KG1 (cell line): ENCODE data around the gene IFITM10.

Source experiments
- DNase-seq: peaks from one replicate; lab custom pipeline; 2025; lab: John Stamatoyannopoulos, UW

The IFITM10 gene

GRCh38 chr11:1707751-1708150 lies 42.6 kb downstream of the IFITM10 start:
- no peak for DNase-seq

GRCh38 chr11:1706634-1707400 lies 43.6 kb downstream of the IFITM10 start:
- no peak for DNase-seq

GRCh38 chr11:1705126-1706052 lies 45.0 kb downstream of the IFITM10 start:
- no peak for DNase-seq

- no peak for DNase-seq
Observed at GRCh38 chr11:1703146-1703545, 47.2 kb downstream of the IFITM10 start.

- DNase-seq, result no peak
Observed at GRCh38 chr11:1702506-1702905, 47.9 kb downstream of the IFITM10 start.

GRCh38 chr11:1701091-1701807 lies 49.1 kb downstream of the IFITM10 start:
- no peak for DNase-seq

- no peak for DNase-seq
Observed at GRCh38 chr11:1699771-1700170, 50.6 kb downstream of the IFITM10 start.

GRCh38 chr11:1696608-1697570 lies 53.5 kb downstream of the IFITM10 start, which contains the start of gene KRTAP5-6:
TSS of gene KRTAP5-6 (plus strand) at chr11:1697195. CDS start at chr11:1697246, 51 bp downstream.
- no peak for DNase-seq

- no peak for DNase-seq
Observed at GRCh38 chr11:1695548-1696108, 54.8 kb downstream of the IFITM10 start.

GRCh38 chr11:1694846-1695547 lies 55.4 kb downstream of the IFITM10 start:
- no peak for DNase-seq

GRCh38 chr11:1694064-1694845 lies 56.1 kb downstream of the IFITM10 start:
- peak; percentile 82 for DNase-seq

GRCh38 chr11:1693327-1694063 lies 56.9 kb downstream of the IFITM10 start:
- peak; percentile 49 for DNase-seq

- no peak for DNase-seq
Observed at GRCh38 chr11:1692708-1693326, 57.6 kb downstream of the IFITM10 start.

GRCh38 chr11:1691878-1692707 lies 58.3 kb downstream of the IFITM10 start:
- no peak for DNase-seq

GRCh38 chr11:1691026-1691877 lies 59.1 kb downstream of the IFITM10 start:
- no peak for DNase-seq
